ENCODE data around the gene PITHD1.

- no peak for TF ChIP-seq GATA3 (IDR thresholded peaks at IDR 0.05; ENCODE audit: low read depth, low read length)
- TF ChIP-seq GATA2 (IDR thresholded peaks at IDR 0.05; ENCODE audit: low read depth, low read length), result no peak
These were observed 22.5 kb downstream of the PITHD1 start, which contains the start of gene GALE for GRCh38 chr1:23800400-23801337.

Data from SH-SY5Y (cell line).